A549 (cell line): Measurements from ENCODE around the gene PPP1R9B.

Source experiments
- CEBPB ChIP-seq, 2 experiments: fragments of >200 bp in 1 of 2; sonication (Bioruptor Twin) in 1 of 2; formaldehyde crosslinking in 1 of 2; IDR thresholded peaks; 2 replicates each; pipeline ENCODE4 v1.6.1; 2012 to 2016
- CTCF ChIP-seq: fragments of >200 bp; sonication (Bioruptor Twin); formaldehyde crosslinking; IDR thresholded peaks from 3 replicates; pipeline ENCODE4 v1.5.1; 2016
- EP300 ChIP-seq, 2 experiments: fragments of >200 bp; sonication (Bioruptor Twin); formaldehyde crosslinking; IDR thresholded peaks; 2 replicates in 1 of 2; 3 replicates in 1 of 2; pipeline ENCODE4 v1.6.1; 2016 to 2017
- FOSL2 ChIP-seq, 2 experiments: fragments of 450-650 bp in 1 of 2; fragments of >200 bp in 1 of 2; sonication (Bioruptor Twin) in 1 of 2; formaldehyde crosslinking; IDR thresholded peaks; 2 replicates each; pipeline versions ENCODE4 v1.5.0 to v1.6.1; 2016 to 2020; ENCODE audit warnings: mild to moderate bottlenecking in 1 of 2, moderate library complexity in 1 of 2
- MYC ChIP-seq: IDR thresholded peaks from 2 replicates; pipeline ENCODE4 v1.6.1; 2012; ENCODE audit warnings: mild to moderate bottlenecking, inconsistent platforms, low read length, improper control_type of control experiment, borderline replicate concordance
- NPAS2 ChIP-seq: fragments of 250-450 bp; sonication (Bioruptor Pico); IDR thresholded peaks from 2 replicates; pipeline ENCODE4 v1.8.0; 2022; ENCODE audit warnings: mild to moderate bottlenecking, moderate library complexity, borderline replicate concordance
- POLR2A ChIP-seq: IDR thresholded peaks from 2 replicates; pipeline ENCODE4 v1.6.1; 2012; ENCODE audit warnings: mild to moderate bottlenecking, low read length
- RNF2 ChIP-seq: fragments of 200-600 bp; sonication (generic); IDR thresholded peaks from 2 replicates; pipeline ENCODE4 v1.6.1; 2016; ENCODE audit warnings: low read depth, mild to moderate bottlenecking, antibody characterized with exemption, moderate library complexity, borderline replicate concordance
- TF ChIP-seq, protein P1 (sequence below): IDR thresholded peaks from 2 replicates; pipeline ENCODE4 v1.6.1; 2012
- TF ChIP-seq, protein P2 (sequence below): fragments of 450-650 bp; IDR thresholded peaks from 2 replicates; pipeline ENCODE4 v1.6.1; 2014; ENCODE audit warnings: antibody characterized with exemption

DNA sequence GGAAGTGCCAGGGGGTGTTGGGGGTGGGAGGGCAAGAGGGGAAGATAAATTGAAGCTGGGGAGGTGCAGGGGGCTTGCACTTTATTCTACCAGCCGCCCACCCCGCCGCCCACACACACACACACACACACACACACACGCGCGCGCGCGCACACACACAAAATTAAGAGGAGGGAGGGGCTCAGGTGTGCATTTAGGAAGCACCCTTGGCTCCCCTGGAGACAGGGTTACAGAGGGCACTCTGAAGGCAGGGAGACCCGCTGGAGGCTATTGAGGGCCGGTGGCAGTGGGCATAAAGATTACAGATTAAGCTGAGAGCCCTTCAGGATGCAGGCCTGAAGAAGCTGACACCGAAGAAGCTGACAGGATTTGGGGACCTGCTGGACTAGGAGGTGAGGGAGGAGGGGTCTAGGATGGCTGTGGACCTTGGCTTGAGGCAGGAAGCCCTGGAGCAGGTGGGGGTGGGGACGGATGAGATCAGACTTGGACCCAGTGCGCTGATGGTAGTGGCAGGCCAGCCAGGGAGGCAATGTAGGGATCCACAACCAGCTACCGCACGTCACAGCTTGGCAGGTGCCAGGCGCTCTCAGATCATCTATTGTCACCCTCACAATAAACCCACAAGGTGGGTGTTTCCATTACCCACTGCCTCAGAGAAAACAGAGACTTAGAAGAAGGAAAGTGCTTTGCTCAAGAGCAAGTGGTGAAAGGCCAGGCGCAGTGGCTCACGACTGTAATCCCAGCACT lies 19.7 kb downstream of the PPP1R9B start:
- TF ChIP-seq, protein P1, sequence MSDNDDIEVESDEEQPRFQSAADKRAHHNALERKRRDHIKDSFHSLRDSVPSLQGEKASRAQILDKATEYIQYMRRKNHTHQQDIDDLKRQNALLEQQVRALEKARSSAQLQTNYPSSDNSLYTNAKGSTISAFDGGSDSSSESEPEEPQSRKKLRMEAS: no peak
- TF ChIP-seq, protein P2, sequence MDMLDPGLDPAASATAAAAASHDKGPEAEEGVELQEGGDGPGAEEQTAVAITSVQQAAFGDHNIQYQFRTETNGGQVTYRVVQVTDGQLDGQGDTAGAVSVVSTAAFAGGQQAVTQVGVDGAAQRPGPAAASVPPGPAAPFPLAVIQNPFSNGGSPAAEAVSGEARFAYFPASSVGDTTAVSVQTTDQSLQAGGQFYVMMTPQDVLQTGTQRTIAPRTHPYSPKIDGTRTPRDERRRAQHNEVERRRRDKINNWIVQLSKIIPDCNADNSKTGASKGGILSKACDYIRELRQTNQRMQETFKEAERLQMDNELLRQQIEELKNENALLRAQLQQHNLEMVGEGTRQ: no peak
- TF ChIP-seq CEBPB (IDR thresholded peaks at IDR 0.05): no peak
- no peak for TF ChIP-seq NPAS2 (CRISPR knock-in tag)
- no peak for TF ChIP-seq CTCF
- no peak for TF ChIP-seq FOSL2 (IDR thresholded peaks at IDR 0.05)
- TF ChIP-seq FOSL2 (CRISPR knock-in tag; IDR thresholded peaks at IDR 0.05): no peak
- TF ChIP-seq EP300 (IDR thresholded peaks at IDR 0.05): no peak
- TF ChIP-seq RNF2: no peak
- no peak for TF ChIP-seq POLR2A
- no peak for TF ChIP-seq MYC
